Effector memory CD8-positive, alpha-beta T cell (primary cell): ENCODE data around the gene CD70.
"Not testable (repeated sequence)": the region's sequence is repeated elsewhere in the genome, so short reads cannot be mapped to it uniquely, and the experiment has no call there.

Source experiments
- ATAC-seq: fragments of 150-1000 bp; cut with Tn5 transposase; replicated peaks from 2 replicates; pipeline ENCODE4 v1.10.0; 2021; ENCODE audit warnings: mild to moderate bottlenecking, moderate library complexity
- DNase-seq, 3 experiments: peaks; one replicate each; pipeline ENCODE4 v3.0.0; 2021
- H3K27ac Mint-ChIP-seq, 2 donors: one replicate each; pipeline ENCODE4 v1.8.0; 2022; ENCODE audit warnings: mild to moderate bottlenecking in 2 of 2, mixed read lengths in 2 of 2, moderate library complexity in 2 of 2
- H3K27me3 Mint-ChIP-seq, 2 donors: one replicate each; pipeline ENCODE4 v1.8.0; 2022; ENCODE audit warnings: mixed read lengths in 2 of 2
- H3K36me3 Mint-ChIP-seq: one replicate; pipeline ENCODE4 v1.8.0; 2022; ENCODE audit warnings: mild to moderate bottlenecking, moderate library complexity, mixed read lengths; ENCODE audit not compliant: insufficient read depth
- H3K4me1 Mint-ChIP-seq, 2 donors: one replicate each; pipeline ENCODE4 v1.8.0; 2022; ENCODE audit warnings: low read depth in 2 of 2, mixed read lengths in 2 of 2
- H3K4me3 Mint-ChIP-seq, 2 donors: one replicate each; pipeline ENCODE4 v1.8.0; 2022; ENCODE audit warnings: mild to moderate bottlenecking in 2 of 2, mixed read lengths in 2 of 2, moderate library complexity in 2 of 2
- H3K9me3 Mint-ChIP-seq, 2 donors: one replicate each; pipeline ENCODE4 v1.8.0; 2022; ENCODE audit warnings: mixed read lengths in 2 of 2

CD70 gene

DNA sequence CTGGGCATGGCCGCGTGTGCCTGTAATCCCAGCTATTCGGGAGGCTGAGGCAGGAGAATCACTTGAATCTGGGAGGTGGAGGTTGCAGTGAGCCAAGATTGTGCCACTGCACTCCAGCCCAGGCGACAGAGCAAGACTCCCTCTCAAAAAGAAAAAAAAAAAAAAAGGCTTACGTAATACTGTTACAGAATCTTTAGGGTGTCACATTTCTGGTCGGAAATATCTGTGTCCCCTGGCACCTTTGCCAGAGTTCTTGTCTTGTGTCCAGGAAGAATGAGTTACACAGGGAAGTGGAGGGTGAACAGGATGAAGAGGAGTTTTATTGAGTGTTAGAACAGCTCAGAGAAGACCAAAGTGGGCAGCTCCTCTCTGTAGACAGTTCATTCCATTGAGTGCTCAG, 40.3 kb downstream of the CD70 start:
- H3K36me3 Mint-ChIP-seq, H3K4me1 Mint-ChIP-seq, ATAC-seq, H3K9me3 Mint-ChIP-seq, H3K27me3 Mint-ChIP-seq, DNase-seq: not testable (repeated sequence)
- H3K27ac Mint-ChIP-seq = peak overlapping the region; percentile 41 to 55
- H3K4me3 Mint-ChIP-seq = peak overlapping the region in 1 of 2 donors; percentile 14

DNA sequence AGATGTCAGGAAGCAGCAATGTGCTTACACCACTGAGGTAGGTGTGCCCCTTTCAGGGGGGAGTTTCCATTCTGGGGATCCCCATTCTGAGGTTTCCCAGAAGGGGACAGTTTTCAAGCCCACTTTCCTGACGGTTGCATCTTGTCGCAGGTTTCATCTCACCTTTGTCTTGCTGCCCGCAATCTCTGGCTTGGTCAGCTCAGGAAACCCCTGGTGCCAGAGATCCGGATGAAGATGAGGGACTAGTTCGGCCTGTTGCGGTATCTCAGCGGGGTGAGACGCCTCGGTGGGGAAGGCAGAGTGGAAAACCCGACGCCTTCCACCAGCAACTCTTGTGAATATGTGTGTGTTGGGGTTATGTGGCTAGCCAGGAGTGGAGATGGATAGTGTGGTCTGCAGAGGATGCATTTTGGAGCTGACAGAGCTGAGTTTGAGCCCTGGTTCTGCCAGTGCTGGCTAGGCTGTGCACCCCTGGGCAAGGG, 47.0 kb downstream of the CD70 start:
- Mint-ChIP-seq H3K27ac (peak overlapping the region in 1 of 2 donors; percentile 3), H3K27me3 (no peaks in the 10 kb centered on the region)
- ATAC-seq = peak; percentile 82

DNA sequence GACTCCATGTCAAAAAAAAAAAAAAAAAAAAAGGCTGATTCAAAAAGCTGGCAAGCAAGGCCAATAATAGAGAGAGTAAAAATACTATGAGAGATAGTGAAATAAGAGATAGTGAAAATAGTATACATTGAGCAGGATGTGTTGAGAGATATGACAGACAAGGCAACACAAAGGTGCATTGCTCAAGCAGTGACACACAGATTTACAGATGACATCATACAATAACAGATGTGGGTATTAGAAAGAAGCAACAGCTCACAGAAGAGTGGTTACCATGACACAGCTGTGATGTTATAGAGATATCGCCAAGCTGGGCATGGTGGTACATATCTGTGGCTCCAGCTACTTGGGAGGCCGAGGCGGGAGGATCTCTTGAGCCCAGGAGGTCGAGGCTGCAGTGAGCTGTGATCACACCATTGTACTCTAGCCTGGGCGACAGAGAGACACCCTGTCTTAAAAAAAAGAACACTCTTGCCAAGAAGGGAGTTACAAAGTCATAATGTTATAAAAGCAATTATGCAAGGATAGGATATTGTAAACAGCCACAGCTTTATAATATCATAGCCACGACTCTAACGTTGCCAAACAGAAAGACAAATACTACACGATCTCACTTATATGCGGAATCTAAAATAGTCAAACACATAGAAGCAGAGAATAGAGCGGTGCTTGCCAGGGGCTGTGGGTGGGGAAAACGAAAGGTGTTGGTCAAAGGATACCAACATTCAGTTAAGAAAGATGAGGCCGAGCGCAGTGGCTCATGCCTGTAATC, 49.8 kb downstream of the CD70 start:
- no peaks in the 10 kb centered on the region for H3K9me3 Mint-ChIP-seq
- H3K36me3 Mint-ChIP-seq = peaks cover 13% of the 10 kb centered on the region
- ATAC-seq = no peak
- no peak for DNase-seq
- peaks cover 12 to 14% of the 10 kb centered on the region in 2 donors for H3K4me1 Mint-ChIP-seq
- H3K4me3 Mint-ChIP-seq = no peak overlapping the region
- H3K27me3 Mint-ChIP-seq = no peaks in the 10 kb centered on the region
- no peak overlapping the region for H3K27ac Mint-ChIP-seq

More for the DNA sequence above, 47.0 kb downstream of the CD70 start:
- Mint-ChIP-seq H3K36me3 (peaks cover 8% of the 10 kb centered on the region), H3K4me3 (no peak overlapping the region), H3K4me1 (peaks cover 7 to 11% of the 10 kb centered on the region in 2 donors), H3K9me3 (no peaks in the 10 kb centered on the region)
- no peak for DNase-seq

DNA sequence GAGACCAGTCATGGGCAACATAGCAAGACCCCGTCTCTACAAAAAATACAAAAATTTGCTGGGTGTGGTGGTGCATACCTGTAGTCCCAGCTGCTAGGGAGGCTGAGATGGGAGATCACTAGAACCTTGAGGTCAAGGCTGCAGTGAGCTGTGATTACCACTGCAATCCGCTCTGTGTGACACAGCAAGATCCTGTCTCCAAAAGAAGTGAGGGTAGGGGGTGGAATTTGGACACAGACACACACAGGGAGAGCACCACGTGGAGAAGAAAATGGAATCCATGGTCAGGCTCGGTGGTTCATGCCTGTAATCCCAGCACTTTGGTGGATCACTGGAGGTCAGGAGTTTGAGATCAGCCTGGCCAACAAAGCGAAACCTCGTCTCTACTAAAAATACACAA, 51.4 kb downstream of the CD70 start:
- DNase-seq (no peak), ATAC-seq (no peak)
- peaks cover 18% of the 10 kb centered on the region for H3K36me3 Mint-ChIP-seq
- H3K4me1 Mint-ChIP-seq = peaks cover 20% of the 10 kb centered on the region in 2 donors
- H3K4me3 Mint-ChIP-seq = no peak overlapping the region
- H3K9me3 Mint-ChIP-seq = no peaks in the 10 kb centered on the region
- no peaks in the 10 kb centered on the region for H3K27me3 Mint-ChIP-seq
- peak overlapping the region in 1 of 2 donors; percentile 10 for H3K27ac Mint-ChIP-seq
